KOPT-K1 (cell line): Measurements from ENCODE around the gene EPHB2.

ENCODE experiments used
- H3K27ac ChIP-seq: fragments of 200-600 bp; sonication (generic); 2 replicates; pipeline ENCODE4 v1.5.1; 2016; ENCODE audit warnings: antibody characterized with exemption, mild to moderate bottlenecking, low read depth, low read length; ENCODE audit not compliant: poor library complexity, severe bottlenecking
- H3K36me3 ChIP-seq: fragments of 200-600 bp; sonication (generic); 2 replicates; pipeline ENCODE4 v1.5.1; 2017; ENCODE audit warnings: antibody characterized with exemption, mild to moderate bottlenecking, low read length, moderate library complexity; ENCODE audit not compliant: insufficient read depth
- H3K9me3 ChIP-seq: fragments of 200-600 bp; sonication (generic); 2 replicates; pipeline ENCODE4 v1.5.1; 2017; ENCODE audit warnings: antibody characterized with exemption, low read length, mild to moderate bottlenecking; ENCODE audit not compliant: insufficient read depth, poor library complexity, severe bottlenecking

Gene EPHB2

GRCh38 chr1:22729400-22729773 lies 18.7 kb downstream of the EPHB2 start:
- no peak overlapping the region for H3K27ac ChIP-seq
- H3K9me3 ChIP-seq, result no peaks in the 10 kb centered on the region
- no peaks in the 10 kb centered on the region for H3K36me3 ChIP-seq

- no peaks in the 10 kb centered on the region for H3K9me3 ChIP-seq
- no peak overlapping the region for H3K27ac ChIP-seq
- H3K36me3 ChIP-seq, result no peaks in the 10 kb centered on the region
These were observed 19.3 kb downstream of the EPHB2 start for GRCh38 chr1:22729912-22730311.

- no peaks in the 10 kb centered on the region for H3K36me3 ChIP-seq
- no peaks in the 10 kb centered on the region for H3K9me3 ChIP-seq
- no peak overlapping the region for H3K27ac ChIP-seq
These were observed 21.5 kb downstream of the EPHB2 start for GRCh38 chr1:22731924-22732720.

GRCh38 chr1:22733643-22734042 lies 23.0 kb downstream of the EPHB2 start:
- Histone ChIP-seq H3K9me3 (no peaks in the 10 kb centered on the region), H3K36me3 (no peaks in the 10 kb centered on the region), H3K27ac (no peak overlapping the region)

- no peak overlapping the region for H3K27ac ChIP-seq
- no peaks in the 10 kb centered on the region for H3K9me3 ChIP-seq
- H3K36me3 ChIP-seq, result no peaks in the 10 kb centered on the region
These were observed 26.0 kb downstream of the EPHB2 start for GRCh38 chr1:22736501-22737080.

GRCh38 chr1:22737374-22738068 lies 26.9 kb downstream of the EPHB2 start:
- H3K9me3 ChIP-seq, result no peaks in the 10 kb centered on the region
- no peaks in the 10 kb centered on the region for H3K36me3 ChIP-seq
- no peak overlapping the region for H3K27ac ChIP-seq

- Histone ChIP-seq H3K27ac (no peak overlapping the region), H3K9me3 (no peaks in the 10 kb centered on the region), H3K36me3 (no peaks in the 10 kb centered on the region)
These were observed 27.4 kb downstream of the EPHB2 start for GRCh38 chr1:22738069-22738435.

- Histone ChIP-seq H3K36me3 (no peaks in the 10 kb centered on the region), H3K27ac (no peak overlapping the region), H3K9me3 (no peaks in the 10 kb centered on the region)
These were observed 27.9 kb downstream of the EPHB2 start for GRCh38 chr1:22738522-22738921.

GRCh38 chr1:22739648-22740385 lies 29.2 kb downstream of the EPHB2 start:
- H3K36me3 ChIP-seq, result no peaks in the 10 kb centered on the region
- H3K9me3 ChIP-seq, result no peaks in the 10 kb centered on the region
- H3K27ac ChIP-seq, result no peak overlapping the region

- Histone ChIP-seq H3K9me3 (no peaks in the 10 kb centered on the region), H3K36me3 (no peaks in the 10 kb centered on the region), H3K27ac (no peak overlapping the region)
These were observed 30.5 kb downstream of the EPHB2 start for GRCh38 chr1:22741118-22741517.

GRCh38 chr1:22745669-22746585 lies 35.3 kb downstream of the EPHB2 start:
- Histone ChIP-seq H3K9me3 (no peaks in the 10 kb centered on the region), H3K27ac (no peak overlapping the region), H3K36me3 (no peaks in the 10 kb centered on the region)

GRCh38 chr1:22747021-22747734 lies 36.5 kb downstream of the EPHB2 start:
- Histone ChIP-seq H3K27ac (no peak overlapping the region), H3K36me3 (no peaks in the 10 kb centered on the region), H3K9me3 (no peaks in the 10 kb centered on the region)

- Histone ChIP-seq H3K27ac (no peak overlapping the region), H3K9me3 (no peaks in the 10 kb centered on the region), H3K36me3 (no peaks in the 10 kb centered on the region)
These were observed 37.1 kb downstream of the EPHB2 start for GRCh38 chr1:22747735-22748073.

GRCh38 chr1:22749503-22749902 lies 38.9 kb downstream of the EPHB2 start:
- H3K9me3 ChIP-seq, result no peaks in the 10 kb centered on the region
- H3K27ac ChIP-seq, result no peak overlapping the region
- no peaks in the 10 kb centered on the region for H3K36me3 ChIP-seq
